Activated CD8-positive, alpha-beta memory T cell treated with anti-CD3 and anti-CD28 coated beads, Interleukin-2, amount 50 U/mL, for 1 hour (primary cell): ENCODE results near the gene SH3RF3.
"Not testable (repeated sequence)": the region's sequence is repeated elsewhere in the genome, so short reads cannot be mapped to it uniquely, and the experiment has no call there.

Experiments used
- DNase-seq: peaks from one replicate; pipeline ENCODE4 v3.0.0-alpha.2; 2020; ENCODE audit errors: extremely low read depth

The SH3RF3 gene

GRCh38 chr2:109157563-109158105 lies 28.6 kb downstream of the SH3RF3 start:
- DNase-seq = no peak

- no peak for DNase-seq
Observed at GRCh38 chr2:109158237-109158636, 29.2 kb downstream of the SH3RF3 start.

DNA sequence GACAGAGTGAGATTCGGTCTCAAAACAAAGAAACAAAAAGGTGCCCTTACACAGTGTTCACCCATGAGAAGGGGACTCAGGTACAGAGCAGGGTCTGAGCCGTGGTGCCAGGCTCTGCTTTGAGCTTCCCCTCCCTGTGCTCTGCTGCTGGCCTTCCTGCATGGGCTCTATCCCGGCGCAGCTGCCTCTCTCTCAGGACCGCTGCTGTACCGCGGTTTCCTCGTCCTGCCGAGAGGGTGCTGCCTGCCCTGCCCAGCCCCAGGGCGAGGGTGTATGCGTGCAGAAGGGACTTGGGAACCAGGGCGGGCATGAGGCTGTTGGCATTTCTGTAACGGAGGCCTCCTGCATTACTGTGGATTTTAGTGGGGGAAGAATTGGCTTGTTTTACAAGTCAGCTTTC lies 30.1 kb downstream of the SH3RF3 start:
- no peak for DNase-seq

- DNase-seq = no peak
Observed at GRCh38 chr2:109160714-109161440, 31.9 kb downstream of the SH3RF3 start.

DNA sequence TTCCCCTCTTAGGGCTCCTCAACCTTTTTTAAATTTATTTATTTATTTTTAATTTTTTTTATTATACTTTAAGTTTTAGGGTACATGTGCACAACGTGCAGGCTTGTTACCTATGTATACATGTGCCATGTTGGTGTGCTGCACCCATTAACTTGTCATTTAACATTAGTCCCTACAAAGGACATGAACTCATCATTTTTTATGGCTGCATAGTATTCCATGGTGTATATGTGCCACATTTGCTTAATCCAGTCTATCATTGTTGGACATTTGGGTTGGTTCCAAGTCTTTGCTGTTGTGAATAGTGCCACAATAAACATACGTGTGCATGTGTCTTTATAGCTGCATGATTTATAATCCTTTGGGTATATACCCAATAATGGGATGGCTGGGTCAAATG lies 33.4 kb downstream of the SH3RF3 start:
- not testable (repeated sequence) for DNase-seq

DNA sequence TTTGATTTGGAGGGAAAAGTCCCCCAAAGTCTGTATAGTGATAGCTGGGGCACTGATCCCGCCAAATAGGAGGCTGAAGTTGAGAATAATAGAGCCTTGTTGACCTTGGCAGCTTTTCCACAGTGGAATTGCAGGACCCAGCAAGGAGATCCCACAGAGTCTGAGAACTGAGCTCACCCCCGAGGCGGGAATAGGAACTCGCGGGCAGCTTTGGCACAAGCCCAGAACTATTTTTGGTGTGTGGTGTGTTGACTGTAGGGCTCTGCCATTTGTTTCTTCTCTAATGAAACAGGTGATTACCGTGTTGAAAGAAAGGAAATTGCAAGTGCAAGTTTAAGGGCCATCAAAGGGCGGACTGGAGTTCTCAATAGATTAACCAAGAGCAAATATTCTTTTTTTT lies 34.0 kb downstream of the SH3RF3 start:
- no peak for DNase-seq

DNA sequence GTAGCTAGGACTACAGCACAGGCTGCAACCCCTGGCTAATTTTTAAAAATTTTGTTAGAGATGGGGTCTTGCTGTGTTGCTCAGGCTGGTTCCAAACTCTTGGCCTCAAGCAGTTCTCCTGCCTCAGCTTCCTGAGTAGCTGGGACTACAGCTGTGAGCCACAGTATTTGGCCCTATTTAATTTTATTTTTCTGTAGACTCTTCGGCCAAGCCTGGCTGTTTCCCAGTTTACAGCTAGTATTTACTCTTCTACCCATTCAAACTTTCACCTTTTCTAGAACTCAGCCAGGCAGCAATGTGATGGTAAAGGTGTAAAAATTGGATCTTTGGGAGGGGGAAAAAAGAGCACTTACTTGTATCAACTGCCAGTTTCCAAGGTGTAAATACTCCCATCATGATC lies 35.3 kb downstream of the SH3RF3 start:
- DNase-seq = no peak

DNA sequence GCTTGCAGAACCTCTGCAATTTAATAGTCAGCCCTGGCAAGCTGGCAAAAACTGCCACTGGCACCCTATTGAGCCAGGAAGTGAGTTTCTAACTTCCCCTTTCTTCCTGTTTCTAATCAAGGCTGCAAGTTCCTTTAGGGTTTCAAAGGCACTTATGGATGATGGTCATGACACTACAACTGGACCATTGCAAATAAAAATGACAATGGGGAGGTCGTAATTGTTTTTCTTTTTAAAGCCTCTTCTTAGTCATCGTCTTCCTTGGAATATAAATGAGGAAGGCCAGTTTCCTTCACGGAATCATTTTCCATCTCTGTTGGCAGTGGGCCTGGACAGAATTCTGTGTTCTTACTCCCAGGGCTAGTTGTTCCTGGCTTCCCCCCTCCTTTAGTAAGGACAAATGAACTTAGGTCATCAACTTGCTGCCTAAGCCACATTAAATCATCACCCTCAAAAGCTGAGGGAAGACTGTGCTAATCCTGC lies 35.8 kb downstream of the SH3RF3 start:
- DNase-seq = no peak

- DNase-seq = no peak
Observed at GRCh38 chr2:109166811-109167210, 37.8 kb downstream of the SH3RF3 start.

DNA sequence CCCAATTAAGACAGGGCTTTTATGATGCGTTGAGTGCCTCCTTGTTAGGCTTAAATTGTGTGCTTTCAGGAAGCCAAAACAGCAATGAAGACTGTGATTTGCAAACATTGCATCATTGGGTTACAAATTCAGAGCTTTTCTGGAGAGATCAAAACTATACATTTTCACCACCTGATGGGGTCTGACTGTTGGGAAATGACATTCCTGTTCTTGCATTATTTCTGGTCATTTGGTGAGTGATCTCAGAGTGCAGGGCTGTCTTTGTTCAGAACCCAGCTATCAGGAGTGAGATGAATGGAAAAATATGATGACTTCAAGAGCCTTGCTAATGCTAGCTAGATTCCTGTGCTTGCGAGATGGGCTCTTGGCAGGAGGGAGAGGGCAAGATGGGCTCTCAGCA lies 39.1 kb downstream of the SH3RF3 start:
- DNase-seq = no peak

DNA sequence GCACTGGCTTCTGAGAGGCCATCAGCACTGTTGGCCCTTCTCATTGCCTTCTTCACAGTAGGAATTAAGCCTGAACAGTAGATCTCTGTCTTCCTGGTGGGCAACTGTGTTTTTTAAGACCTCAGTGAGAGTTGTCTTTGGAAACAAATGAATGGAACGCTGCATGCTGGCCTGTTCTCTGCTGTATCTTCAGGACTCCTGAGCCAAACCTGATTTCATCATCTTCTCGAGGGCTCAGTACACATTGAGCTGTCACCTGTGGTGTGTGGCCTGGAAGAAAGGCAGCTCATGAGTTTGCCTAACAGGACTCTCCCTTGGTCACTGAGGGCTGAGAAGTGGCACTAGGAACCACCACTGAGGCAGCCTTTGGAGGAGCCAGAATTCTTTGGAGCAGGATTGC lies 39.7 kb downstream of the SH3RF3 start:
- no peak for DNase-seq

DNA sequence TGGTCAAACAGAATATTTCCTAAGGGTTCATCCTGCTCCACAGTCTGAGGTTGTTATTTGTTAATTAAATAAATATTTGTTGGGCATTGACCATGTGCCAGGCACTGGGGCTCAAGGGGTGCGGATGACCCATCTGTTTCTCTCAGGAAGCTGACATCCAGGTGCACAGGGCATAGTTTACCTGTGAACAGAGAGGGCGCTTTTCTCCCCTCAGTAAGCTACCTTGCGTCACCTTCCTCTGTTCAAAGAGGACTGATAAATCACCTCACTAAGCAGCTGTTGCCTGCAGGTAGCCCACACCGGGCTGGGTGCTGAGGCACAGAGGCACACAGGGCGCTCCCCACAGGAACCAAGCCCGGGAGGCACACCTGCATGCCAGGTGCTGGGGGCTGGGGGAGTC lies 41.6 kb downstream of the SH3RF3 start:
- DNase-seq = no peak

DNA sequence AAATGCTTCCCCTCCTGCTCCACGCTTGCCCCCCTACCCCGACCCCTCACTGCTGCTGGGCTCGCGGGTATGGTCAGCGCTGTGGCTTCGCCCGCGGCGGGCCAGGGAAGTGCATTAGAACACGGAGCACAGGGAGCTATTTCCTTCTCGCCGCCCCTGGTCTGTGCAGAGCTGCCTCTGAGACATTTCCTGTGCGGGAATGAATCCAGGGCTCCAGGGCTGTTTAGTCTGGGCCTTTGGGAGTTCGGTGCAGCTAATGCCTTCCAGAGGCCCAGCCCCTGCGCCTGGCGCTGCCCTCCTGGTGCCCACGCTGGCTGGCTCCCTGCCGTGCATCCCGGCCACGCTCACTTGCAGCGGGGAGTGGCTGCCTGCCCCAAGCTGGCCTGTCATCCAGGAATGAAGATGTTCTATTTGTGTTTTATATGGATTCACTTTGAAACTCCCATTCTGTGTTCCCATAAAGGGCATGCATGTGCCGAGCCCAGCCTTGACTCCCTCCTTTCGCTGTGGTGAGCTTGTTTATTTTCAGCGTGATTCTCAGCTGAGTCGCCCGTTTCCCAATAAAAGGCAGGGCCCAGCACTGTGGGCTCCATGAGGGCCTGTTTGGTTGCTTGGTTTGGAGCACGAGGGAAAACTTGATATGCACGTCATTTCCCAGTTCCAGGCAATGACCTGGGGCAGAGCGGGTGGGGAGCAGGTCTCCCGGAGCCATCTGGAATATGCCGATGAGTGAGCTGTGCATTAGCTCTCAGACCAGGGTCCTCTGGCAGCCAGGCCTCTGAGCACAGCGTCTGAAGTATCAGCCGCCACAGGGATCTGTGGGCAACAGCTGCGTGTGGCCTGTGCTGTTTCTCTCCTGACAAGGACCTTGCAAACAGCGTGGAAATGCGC lies 42.7 kb downstream of the SH3RF3 start:
- no peak for DNase-seq

- no peak for DNase-seq
Observed at GRCh38 chr2:109172556-109173105, 43.6 kb downstream of the SH3RF3 start.

DNA sequence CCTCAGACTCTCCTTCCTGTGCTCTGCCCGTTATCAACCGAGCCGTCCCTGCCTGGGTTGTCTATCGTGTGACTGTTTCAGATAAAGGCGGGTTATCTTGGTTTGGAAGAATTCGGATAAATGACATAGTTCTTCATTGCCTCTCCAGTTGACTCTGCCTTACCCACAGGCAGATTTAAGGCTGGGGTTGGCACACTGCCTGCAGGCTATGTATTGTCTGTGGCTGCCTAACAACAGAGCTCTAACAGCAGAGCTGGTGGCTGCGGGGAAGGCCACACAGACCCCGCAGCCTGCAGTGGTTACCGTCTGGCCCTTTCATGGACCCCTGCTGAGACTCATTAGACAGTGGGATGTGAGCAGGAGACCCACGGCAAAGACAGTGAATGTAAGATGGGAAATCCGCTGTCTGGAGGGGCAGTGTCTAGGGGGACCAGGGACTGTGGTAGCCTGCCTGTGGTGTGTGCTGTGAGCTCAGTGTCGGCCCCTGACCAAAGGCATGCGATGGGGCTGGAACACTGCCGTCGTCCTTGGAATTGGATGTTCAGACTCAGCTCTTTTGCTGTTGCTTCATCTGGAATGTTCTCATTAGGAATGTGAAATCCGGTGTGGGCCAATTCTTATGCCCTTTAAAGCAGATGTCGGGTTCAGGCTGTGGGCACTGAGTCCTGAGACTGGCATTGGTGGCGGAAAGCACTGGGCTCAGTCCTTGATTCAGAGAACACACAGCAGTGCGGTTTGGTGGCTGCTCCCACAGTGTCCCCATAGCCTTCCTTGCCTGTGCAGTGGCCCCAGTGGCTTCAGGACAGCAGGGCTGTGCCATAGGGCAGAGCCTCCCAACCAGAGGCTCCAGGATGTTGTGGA lies 44.5 kb downstream of the SH3RF3 start:
- no peak for DNase-seq

- no peak for DNase-seq
Observed at GRCh38 chr2:109174214-109174613, 45.2 kb downstream of the SH3RF3 start.

GRCh38 chr2:109174626-109175349 lies 45.8 kb downstream of the SH3RF3 start:
- no peak for DNase-seq

DNA sequence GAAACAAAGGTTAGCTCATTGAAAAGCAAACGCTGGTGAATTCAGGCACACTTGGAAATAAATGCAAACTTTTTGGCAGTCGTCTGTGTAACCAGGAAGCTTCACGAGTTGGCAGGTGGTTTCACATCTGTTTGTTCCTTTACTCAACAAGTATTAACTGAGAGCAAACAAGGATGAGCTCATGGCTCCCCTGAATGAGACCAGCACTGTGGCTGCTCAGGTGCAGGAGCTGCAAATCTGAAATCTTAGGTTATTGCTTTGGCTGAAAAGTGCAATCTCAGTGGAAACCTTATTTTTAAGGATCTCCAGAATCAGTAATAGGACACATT lies 46.3 kb downstream of the SH3RF3 start:
- no peak for DNase-seq

GRCh38 chr2:109176928-109177327 lies 47.9 kb downstream of the SH3RF3 start:
- DNase-seq = no peak

DNA sequence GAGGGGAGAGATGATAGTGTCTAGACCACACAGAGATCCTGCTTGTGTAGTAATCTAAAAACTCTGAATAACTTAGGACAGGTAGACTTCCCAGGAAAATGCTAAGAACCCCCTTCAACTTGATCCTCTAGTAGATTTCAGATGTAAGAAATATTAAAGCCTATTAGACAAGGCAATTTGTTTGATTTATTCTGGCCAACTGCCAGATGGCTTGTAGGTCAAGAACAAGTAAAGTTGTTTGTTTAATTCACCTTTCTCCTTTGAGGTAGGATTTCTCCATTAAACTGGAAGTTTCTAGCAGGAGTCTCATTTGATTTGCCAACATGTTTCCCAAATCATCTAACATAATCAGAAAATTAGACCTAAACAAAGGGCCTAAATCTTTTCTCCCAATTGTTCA lies 48.6 kb downstream of the SH3RF3 start:
- DNase-seq = no peak

DNA sequence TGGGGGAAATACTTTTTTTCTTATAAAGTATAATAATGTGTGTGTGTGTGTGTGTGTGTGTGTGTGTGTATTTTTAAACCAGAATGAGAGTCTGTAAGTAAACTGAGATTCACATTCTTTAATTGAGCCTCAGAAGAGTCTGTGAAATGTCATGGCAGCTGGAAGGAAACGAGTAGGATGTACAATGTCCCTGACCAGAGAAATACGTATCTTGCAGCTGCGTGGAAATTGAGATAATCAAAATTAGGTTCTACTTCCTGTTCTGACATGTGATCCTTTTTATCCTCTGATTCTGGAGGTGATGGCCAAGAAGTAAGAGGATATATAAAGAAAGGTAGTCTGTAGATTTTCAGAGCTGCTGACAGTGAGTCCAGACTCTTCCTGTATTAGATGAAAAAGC lies 50.0 kb downstream of the SH3RF3 start:
- no peak for DNase-seq
